NOMO-1 treated with dmso at 0.1 percent for 144 hours (cell line): ENCODE measurements around the gene SCTR.

Source experiments
- DNase-seq: peaks from one replicate; lab custom pipeline; 2025; ENCODE audit not compliant: unreplicated experiment; lab: John Stamatoyannopoulos, UW

The SCTR gene

GRCh38 chr2:119475857-119476244 lies 48.4 kb downstream of the SCTR start:
- no peak for DNase-seq

- no peak for DNase-seq
Observed at GRCh38 chr2:119475225-119475856, 48.9 kb downstream of the SCTR start.

- no peak for DNase-seq
Observed at GRCh38 chr2:119474371-119475224, 49.7 kb downstream of the SCTR start.

GRCh38 chr2:119473621-119474370 lies 50.5 kb downstream of the SCTR start:
- no peak for DNase-seq

- DNase-seq, result no peak
Observed at GRCh38 chr2:119472749-119473148, 51.5 kb downstream of the SCTR start.

GRCh38 chr2:119469661-119470297 lies 54.5 kb downstream of the SCTR start:
- DNase-seq, result no peak

- no peak for DNase-seq
Observed at GRCh38 chr2:119469131-119469530, 55.2 kb downstream of the SCTR start.

- DNase-seq, result no peak
Observed at GRCh38 chr2:119468154-119468955, 55.9 kb downstream of the SCTR start.

GRCh38 chr2:119466373-119466772 lies 57.9 kb downstream of the SCTR start:
- no peak for DNase-seq

- no peak for DNase-seq
Observed at GRCh38 chr2:119465687-119466086, 58.6 kb downstream of the SCTR start.

GRCh38 chr2:119464981-119465380 lies 59.3 kb downstream of the SCTR start:
- DNase-seq, result no peak

GRCh38 chr2:119463990-119464389 lies 60.3 kb downstream of the SCTR start:
- DNase-seq, result no peak

- no peak for DNase-seq
Observed at GRCh38 chr2:119463136-119463535, 61.1 kb downstream of the SCTR start.

- DNase-seq, result no peak
Observed at GRCh38 chr2:119462574-119462973, 61.7 kb downstream of the SCTR start.

GRCh38 chr2:119461811-119462210 lies 62.5 kb downstream of the SCTR start:
- no peak for DNase-seq

- DNase-seq, result no peak
Observed at GRCh38 chr2:119460076-119460475, 64.2 kb downstream of the SCTR start.

GRCh38 chr2:119455066-119455718 lies 69.1 kb downstream of the SCTR start:
- no peak for DNase-seq

- no peak for DNase-seq
Observed at GRCh38 chr2:119453972-119454593, 70.2 kb downstream of the SCTR start.

GRCh38 chr2:119451336-119452050 lies 72.8 kb downstream of the SCTR start:
- no peak for DNase-seq
